OCI-LY1 (cell line): ENCODE results near the gene IGFALS.

ENCODE experiments used
- EZH2 ChIP-seq: fragments of 200-600 bp; sonication (generic), shearing (Covaris generic); IDR thresholded peaks from 2 replicates; pipeline ENCODE4 v1.8.0; 2017; ENCODE audit warnings: borderline replicate concordance, mixed run types, mild to moderate bottlenecking, antibody characterized with exemption, low read length, moderate library complexity, mixed read lengths
- TF ChIP-seq, protein P1 (sequence below): fragments of 200-600 bp; sonication (generic), shearing (Covaris generic); IDR thresholded peaks from 2 replicates; pipeline ENCODE4 v1.5.1; 2017; ENCODE audit warnings: mild to moderate bottlenecking, antibody characterized with exemption, low read length, moderate library complexity, mixed read lengths

DNA sequence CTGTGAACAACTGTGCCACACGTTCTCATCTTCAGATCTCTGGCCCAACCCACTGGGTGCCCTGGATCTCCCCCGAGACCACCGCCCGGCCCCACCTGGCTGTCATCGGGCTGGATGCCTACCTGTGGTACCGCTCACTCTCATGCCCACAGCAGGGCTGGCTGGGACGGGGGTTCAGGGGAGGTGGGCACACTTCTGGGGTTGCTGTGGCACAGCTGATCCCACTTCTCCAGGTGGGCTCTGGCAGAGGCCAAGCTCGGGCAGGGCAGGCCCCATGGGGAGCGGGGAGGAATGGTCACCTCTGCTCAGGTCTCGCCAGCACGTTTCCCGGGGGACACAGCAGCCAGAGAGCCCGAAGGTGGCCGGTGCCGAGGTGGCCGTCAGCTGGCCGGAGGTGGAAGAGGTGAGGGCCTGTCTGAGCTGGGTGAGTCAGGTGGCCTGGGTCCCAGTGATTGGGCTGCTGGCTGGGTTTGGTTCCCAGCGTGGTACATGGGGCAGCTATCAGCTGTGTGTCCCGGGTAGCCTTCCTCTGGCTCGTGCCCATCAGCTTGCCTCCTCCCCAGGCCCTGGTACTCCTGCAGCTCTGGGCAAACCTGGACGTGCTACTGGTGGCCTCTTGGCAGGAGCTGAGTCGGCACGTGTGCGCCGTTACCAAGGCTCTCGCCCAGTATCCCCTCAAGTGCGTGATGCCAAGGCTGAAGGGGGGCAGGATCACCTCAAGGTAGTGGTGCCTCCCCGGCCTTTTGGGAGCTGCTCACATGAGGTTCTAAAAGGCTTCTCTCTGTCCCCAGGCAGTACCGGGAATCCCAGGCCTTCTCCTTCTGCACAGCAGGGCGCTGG lies 18.3 kb downstream of the IGFALS start:
- TF ChIP-seq, protein P1, sequence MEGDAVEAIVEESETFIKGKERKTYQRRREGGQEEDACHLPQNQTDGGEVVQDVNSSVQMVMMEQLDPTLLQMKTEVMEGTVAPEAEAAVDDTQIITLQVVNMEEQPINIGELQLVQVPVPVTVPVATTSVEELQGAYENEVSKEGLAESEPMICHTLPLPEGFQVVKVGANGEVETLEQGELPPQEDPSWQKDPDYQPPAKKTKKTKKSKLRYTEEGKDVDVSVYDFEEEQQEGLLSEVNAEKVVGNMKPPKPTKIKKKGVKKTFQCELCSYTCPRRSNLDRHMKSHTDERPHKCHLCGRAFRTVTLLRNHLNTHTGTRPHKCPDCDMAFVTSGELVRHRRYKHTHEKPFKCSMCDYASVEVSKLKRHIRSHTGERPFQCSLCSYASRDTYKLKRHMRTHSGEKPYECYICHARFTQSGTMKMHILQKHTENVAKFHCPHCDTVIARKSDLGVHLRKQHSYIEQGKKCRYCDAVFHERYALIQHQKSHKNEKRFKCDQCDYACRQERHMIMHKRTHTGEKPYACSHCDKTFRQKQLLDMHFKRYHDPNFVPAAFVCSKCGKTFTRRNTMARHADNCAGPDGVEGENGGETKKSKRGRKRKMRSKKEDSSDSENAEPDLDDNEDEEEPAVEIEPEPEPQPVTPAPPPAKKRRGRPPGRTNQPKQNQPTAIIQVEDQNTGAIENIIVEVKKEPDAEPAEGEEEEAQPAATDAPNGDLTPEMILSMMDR, result no peak
- TF ChIP-seq EZH2, result no peak
